GM12878 (cell line): Measurements from ENCODE around the gene CDC42SE2. TPM values are rescaled to one million over a fixed set of nuclear protein-coding genes. Genes with fewer than 3 reads are reported as not detected.
A peak's percentile ranks its signal among the peaks of the same experiment; 100 is the strongest.

Experiments
- ATF3 ChIP-seq: IDR thresholded peaks from 2 replicates; pipeline ENCODE4 v1.6.1; 2011; ENCODE audit warnings: low read depth, mild to moderate bottlenecking, low read length, moderate library complexity, borderline replicate concordance; ENCODE audit errors: extremely low read depth
- BACH1 ChIP-seq: fragments of 450-650 bp; IDR thresholded peaks from 2 replicates; pipeline ENCODE4 v1.6.1; 2017; ENCODE audit warnings: mild to moderate bottlenecking, borderline replicate concordance
- BRCA1 ChIP-seq: IDR thresholded peaks from 2 replicates; pipeline ENCODE4 v1.6.1; 2011; ENCODE audit warnings: low read depth, low read length, improper control_type of control experiment
- CHD4 ChIP-seq: fragments of 200-600 bp; sonication (generic); IDR thresholded peaks from 2 replicates; pipeline ENCODE4 v1.6.1; 2016; ENCODE audit warnings: mild to moderate bottlenecking
- ESRRA ChIP-seq: IDR thresholded peaks from 2 replicates; pipeline ENCODE4 v1.6.1; 2012; ENCODE audit warnings: mild to moderate bottlenecking, low read length, improper control_type of control experiment
- FOS ChIP-seq: IDR thresholded peaks from 3 replicates; pipeline ENCODE4 v1.6.1; 2011; ENCODE audit warnings: borderline replicate concordance; ENCODE audit not compliant: insufficient read length; ENCODE audit errors: extremely low read depth
- MEF2B ChIP-seq: fragments of 450-650 bp; IDR thresholded peaks from 2 replicates; pipeline ENCODE4 v1.6.1; 2018; ENCODE audit warnings: mild to moderate bottlenecking, moderate library complexity; ENCODE audit not compliant: partially characterized antibody, poor library complexity, severe bottlenecking
- NFXL1 ChIP-seq: fragments of 450-650 bp; IDR thresholded peaks from 2 replicates; pipeline ENCODE4 v1.6.1; 2017; ENCODE audit warnings: antibody characterized with exemption, mild to moderate bottlenecking, borderline replicate concordance
- NFYB ChIP-seq: IDR thresholded peaks from 2 replicates; pipeline ENCODE4 v1.6.1; 2011; ENCODE audit warnings: low read depth, mild to moderate bottlenecking, low read length, improper control_type of control experiment, moderate library complexity; ENCODE audit not compliant: insufficient read depth
- PBX3 ChIP-seq: IDR thresholded peaks from 2 replicates; pipeline ENCODE4 v1.6.1; 2011; ENCODE audit warnings: mild to moderate bottlenecking, low read depth, low read length, moderate library complexity; ENCODE audit not compliant: insufficient replicate concordance
- POLR2A ChIP-seq: IDR thresholded peaks from 2 replicates; pipeline ENCODE4 v1.6.1; 2011; ENCODE audit warnings: low read depth, mild to moderate bottlenecking, low read length
- POLR2AphosphoS5 ChIP-seq: IDR thresholded peaks from 2 replicates; pipeline ENCODE4 v1.6.1; 2011; ENCODE audit warnings: mild to moderate bottlenecking, low read length, inconsistent platforms
- ZNF217 ChIP-seq: fragments of 450-650 bp; IDR thresholded peaks from 2 replicates; pipeline ENCODE4 v1.6.1; 2017; ENCODE audit warnings: antibody characterized with exemption, mild to moderate bottlenecking
- ZNF687 ChIP-seq: fragments of 450-650 bp; IDR thresholded peaks from 2 replicates; pipeline ENCODE4 v1.6.1; 2017; ENCODE audit warnings: mild to moderate bottlenecking, moderate library complexity
- polyA plus RNA-seq, 11 experiments: library from polyadenylated mRNA; depleted of rRNA in 4 of 11; unstranded in 6 of 11; stranded (reverse) in 5 of 11; fragments of >200 nt; fragmentation: Nextera tagmentation in 4 of 11; fragmentation: Illumina TruSeq in 1 of 11; extraction: Ambion mirVana in 4 of 11; extraction: Trizol in 1 of 11; gene quantifications; 1 replicate in 1 of 11; 2 replicates in 10 of 11; pipeline versions ENCODE4 v1.2.1 to v1.2.3, GENCODE V29; 2011 to 2016; ENCODE audit warnings: inconsistent platforms in 2 of 11, missing spikeins in 2 of 11, low read depth in 1 of 11
- total RNA-seq, 4 experiments: library from RNA; depleted of rRNA in 3 of 4; stranded (reverse); fragments of >200 nt in 3 of 4; fragmentation: Illumina TruSeq in 1 of 4; extraction: Trizol in 1 of 4; gene quantifications; 2 replicates each; pipeline versions ENCODE4 v1.2.1 to v1.2.3, GENCODE V29; 2013 to 2021

Gene CDC42SE2
- total and polyA plus RNA-seq, 10 of the 15 experiments (the other 5 are each of a cell fraction or from before 2014, with no cell fraction given): 57.0 to 148 (median 80.3) TPM

GRCh38 chr5:131413605-131414559 is 150.0 kb downstream of the CDC42SE2 start (continued):
- no peak for TF ChIP-seq ATF3
- peak; percentile 27; the same call in 1 of the 2 replicates for TF ChIP-seq NFYB
- TF ChIP-seq NFXL1: no peak
- TF ChIP-seq FOS: no peak
- TF ChIP-seq BACH1: no peak
- no peak for TF ChIP-seq ZNF217
- 0 out of 2 replicates have a peak, but pooled peaks have one; percentile 44 for TF ChIP-seq ZNF687
- no peak for TF ChIP-seq CHD4
- TF ChIP-seq BRCA1: no peak
- no peak for TF ChIP-seq ESRRA
- 0 out of 2 replicates have a peak, but pooled peaks have one; percentile 43 for TF ChIP-seq POLR2AphosphoS5
- TF ChIP-seq PBX3: no peak
- peak; percentile 13 for TF ChIP-seq MEF2B
- no peak for TF ChIP-seq POLR2A
